ENCODE results near the gene CARNS1.

CARNS1 gene

DNA sequence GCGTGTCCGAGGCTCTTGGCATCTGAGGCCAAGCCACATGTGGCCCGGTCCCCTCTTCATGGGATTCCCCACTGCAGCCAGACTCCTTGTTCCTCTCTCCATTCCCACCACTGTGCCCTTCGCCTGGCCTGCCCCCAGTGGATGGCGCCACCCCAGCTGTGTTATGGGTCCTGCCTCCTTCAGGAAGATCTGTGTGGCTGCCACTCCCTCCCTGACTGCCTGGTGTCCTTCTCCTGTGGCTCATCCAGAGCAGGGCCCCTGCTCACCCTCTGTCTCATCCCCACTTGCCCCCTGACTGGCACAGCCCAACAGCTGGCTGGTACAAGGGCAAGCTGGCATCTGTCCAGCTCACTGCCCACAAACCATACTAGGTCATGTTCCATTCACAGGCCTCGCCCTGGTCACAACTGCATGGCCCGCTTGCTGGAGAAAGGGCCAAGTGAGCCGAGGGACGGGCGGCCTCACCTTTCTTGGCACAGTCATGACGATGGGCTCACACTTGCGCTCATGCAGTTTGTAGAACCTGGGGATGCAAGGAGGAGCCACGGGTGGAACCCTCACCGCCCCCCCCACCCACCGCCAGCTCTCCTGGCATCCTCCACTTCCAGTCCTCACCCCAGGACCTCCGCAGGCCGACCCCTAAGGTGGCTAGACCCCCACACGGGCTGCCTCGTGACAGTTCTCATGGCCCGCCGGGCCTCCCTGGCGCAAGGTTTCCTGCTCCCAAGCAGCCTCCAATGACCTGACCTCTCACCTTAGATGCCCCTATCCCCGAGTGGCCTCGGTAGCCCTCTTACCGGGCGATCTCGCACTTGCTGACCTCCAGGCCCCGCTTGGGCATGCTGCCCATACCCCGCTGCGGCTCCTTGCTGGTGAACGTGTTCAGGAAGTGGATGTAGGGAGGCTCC lies 24.1 kb downstream of the CARNS1 start:
- in situ Hi-C loops (cut with HindIII; ENCODE audit: low sequenced_read_pairs) = no loop called here
- H3K4me3 ChIP-seq (ENCODE audit: low read depth, low read length) = no peak overlapping the region
- DNase-seq (ENCODE audit: low read depth) = no peak
- TF ChIP-seq, protein P1, sequence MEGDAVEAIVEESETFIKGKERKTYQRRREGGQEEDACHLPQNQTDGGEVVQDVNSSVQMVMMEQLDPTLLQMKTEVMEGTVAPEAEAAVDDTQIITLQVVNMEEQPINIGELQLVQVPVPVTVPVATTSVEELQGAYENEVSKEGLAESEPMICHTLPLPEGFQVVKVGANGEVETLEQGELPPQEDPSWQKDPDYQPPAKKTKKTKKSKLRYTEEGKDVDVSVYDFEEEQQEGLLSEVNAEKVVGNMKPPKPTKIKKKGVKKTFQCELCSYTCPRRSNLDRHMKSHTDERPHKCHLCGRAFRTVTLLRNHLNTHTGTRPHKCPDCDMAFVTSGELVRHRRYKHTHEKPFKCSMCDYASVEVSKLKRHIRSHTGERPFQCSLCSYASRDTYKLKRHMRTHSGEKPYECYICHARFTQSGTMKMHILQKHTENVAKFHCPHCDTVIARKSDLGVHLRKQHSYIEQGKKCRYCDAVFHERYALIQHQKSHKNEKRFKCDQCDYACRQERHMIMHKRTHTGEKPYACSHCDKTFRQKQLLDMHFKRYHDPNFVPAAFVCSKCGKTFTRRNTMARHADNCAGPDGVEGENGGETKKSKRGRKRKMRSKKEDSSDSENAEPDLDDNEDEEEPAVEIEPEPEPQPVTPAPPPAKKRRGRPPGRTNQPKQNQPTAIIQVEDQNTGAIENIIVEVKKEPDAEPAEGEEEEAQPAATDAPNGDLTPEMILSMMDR (IDR thresholded peaks at IDR 0.05; ENCODE audit: low read depth, low read length, missing control alignments) = peak; percentile 12

DNA sequence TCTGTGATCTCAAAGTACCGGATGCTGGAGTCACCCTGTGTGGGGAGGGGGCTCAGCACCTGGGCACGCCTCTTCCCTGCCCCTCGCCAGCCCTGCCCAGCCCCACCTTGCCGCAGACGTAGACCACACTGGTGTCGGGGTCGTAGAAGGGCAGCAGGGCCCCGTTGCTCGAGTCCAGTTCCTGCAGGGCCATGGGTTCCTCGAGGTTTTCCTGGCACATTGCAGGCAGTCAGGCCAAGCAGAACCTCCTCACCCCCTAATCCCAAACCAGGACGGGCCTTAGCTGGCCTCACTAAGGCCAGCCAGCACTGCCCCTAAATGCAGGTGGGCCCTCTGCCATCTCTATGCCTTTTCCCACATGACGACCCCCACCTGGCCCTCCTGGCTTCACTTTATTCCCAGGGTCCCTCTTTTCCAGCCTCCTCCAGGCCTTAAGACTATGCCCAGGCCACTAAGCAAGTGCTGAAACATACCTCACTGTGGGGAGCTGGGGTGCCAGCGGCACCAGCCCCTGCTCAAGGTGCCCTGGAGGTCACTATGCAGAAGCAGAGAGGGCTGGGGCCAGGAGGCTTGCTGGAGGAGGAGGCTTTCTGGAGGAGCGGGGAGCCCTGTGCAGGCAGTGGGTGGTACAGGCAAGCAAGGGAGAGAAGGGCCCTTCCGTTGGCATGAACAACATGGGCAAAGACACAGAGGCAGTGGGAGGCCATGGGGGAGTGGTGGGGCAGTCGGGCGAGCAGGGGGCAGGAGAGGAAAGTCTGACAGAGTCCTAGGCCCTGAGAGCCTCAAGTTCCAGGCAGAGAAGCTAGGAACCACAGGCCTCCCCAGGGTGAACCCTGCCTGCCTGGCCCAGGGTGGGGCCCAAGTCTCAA lies 25.0 kb downstream of the CARNS1 start:
- in situ Hi-C loops (cut with HindIII; ENCODE audit: low sequenced_read_pairs) = no loop called here
- TF ChIP-seq, protein P1 (IDR thresholded peaks at IDR 0.05; ENCODE audit: low read depth, low read length, missing control alignments) = no peak
- no peak for DNase-seq (ENCODE audit: low read depth)
- no peak overlapping the region for H3K4me3 ChIP-seq (ENCODE audit: low read depth, low read length)

DNA sequence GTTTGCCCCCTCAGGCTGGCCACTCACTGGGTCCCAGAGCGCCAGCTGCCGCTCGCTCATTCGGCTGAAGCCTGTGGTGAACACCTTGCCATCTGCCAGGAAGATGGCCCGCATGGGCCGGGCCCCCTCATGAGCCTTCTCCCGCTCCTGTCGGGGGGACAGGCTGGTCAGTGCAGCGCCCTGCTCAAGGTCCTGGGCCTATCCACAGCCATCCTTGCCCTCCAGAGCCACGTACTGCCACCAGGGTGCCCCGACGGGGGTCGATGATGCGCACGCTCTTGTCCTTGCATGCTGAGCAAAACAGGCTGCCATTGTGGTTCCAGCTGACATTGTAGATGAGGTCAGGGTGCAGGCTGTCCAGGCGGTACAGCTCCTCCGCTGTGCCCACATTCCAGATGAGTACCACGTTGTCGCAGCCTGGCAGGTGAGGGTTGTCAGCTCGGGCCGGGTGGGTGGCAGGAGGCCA lies 25.7 kb downstream of the CARNS1 start:
- DNase-seq (ENCODE audit: low read depth) = no peak

DNA sequence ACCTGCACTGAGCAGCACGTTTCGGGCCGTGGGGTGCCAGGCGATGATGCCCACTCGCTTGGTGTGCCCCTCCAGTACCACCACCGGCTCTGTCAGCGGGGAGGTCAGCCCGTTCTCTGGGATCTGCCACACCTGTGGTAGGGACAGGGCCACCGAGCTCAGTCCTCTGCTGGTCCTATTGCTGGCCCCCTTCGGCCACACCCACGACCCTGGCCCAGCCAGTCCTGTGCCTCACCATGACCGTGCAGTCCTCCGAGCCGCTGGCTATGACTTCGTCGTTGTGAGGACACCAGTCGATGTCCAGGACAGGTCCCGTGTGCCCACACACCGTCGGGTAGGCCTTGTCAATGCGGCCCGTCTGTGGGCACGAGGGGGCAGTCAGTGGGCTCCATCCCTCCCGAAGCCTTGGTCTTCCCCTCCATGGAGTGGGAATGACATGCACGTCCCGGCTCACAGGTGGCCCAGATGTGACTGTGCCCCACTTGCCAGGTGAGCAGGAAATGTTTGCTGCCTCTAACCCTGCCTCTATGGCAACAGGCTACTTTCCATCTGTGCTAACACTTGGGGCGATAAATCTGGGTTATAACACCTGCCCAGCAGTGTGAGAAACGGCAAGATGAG lies 26.4 kb downstream of the CARNS1 start:
- DNase-seq (ENCODE audit: low read depth) = no peak
- in situ Hi-C loops (cut with HindIII; ENCODE audit: low sequenced_read_pairs) = no loop called here
- no peak overlapping the region for H3K4me3 ChIP-seq (ENCODE audit: low read depth, low read length)
- TF ChIP-seq, protein P1 (IDR thresholded peaks at IDR 0.05; ENCODE audit: low read depth, low read length, missing control alignments) = no peak

More for the DNA sequence above, 25.7 kb downstream of the CARNS1 start:
- no peak overlapping the region for H3K4me3 ChIP-seq (ENCODE audit: low read depth, low read length)
- TF ChIP-seq, protein P1 (IDR thresholded peaks at IDR 0.05; ENCODE audit: low read depth, low read length, missing control alignments) = no peak
- in situ Hi-C loops (cut with HindIII; ENCODE audit: low sequenced_read_pairs) = no loop called here

DNA sequence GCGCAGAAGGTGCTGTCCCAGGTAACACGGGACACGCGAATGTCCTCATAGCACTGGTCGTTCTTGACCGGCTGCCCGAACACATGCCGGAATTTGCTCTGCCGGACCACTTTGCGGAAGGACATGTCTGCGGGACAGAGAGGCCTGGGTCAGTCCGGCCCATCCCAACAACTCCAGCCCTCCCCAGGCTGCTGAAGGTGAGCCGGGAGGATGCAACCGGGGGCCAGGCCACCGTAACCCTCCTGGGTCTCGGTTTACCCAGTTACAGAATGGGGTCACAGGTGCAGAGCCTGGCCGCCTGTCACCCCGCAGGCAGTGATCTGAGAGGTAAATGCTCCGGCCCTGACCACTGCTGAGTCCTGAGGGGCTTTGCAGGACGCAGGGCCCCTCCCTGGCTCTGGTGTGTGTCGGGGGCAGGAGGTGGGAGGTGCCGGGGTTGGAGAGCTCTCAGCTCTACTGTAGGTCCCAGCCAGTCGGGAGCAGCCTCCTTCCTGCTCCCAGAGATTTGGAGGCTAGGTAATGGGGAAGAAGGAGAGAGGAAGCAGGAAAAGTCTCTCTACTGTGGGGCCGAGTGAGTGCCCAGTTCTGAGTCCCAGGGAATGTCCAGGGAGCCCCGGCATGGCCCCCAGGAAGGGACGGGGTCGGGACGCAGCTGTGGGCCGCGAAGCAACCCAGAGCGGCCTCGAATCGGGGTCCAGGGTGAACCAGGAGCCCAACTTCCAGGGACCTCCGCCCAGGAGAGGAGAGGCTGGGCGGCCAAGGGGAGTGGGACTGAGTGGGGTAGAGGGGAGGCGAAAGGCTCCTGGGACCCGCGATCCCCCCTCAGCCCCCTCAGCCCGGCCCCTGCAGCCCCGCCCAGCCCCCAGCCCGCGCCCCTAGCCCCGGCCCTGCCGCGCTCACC lies 27.3 kb downstream of the CARNS1 start:
- in situ Hi-C loops (cut with HindIII; ENCODE audit: low sequenced_read_pairs) = no loop called here
- TF ChIP-seq, protein P1 (IDR thresholded peaks at IDR 0.05; ENCODE audit: low read depth, low read length, missing control alignments) = no peak
- DNase-seq (ENCODE audit: low read depth) = no peak
- H3K4me3 ChIP-seq (ENCODE audit: low read depth, low read length) = peak overlapping the region; percentile 79

Measured in astrocyte of the cerebellum (primary cell).